CD4-positive, alpha-beta T cell treated with Interferon gamma for 1 hour (primary cell): ENCODE results near the gene HLF.

Experiments used
- DNase-seq: peaks from one replicate; pipeline ENCODE4 v3.0.0-alpha.2; 2020

Gene HLF

DNA sequence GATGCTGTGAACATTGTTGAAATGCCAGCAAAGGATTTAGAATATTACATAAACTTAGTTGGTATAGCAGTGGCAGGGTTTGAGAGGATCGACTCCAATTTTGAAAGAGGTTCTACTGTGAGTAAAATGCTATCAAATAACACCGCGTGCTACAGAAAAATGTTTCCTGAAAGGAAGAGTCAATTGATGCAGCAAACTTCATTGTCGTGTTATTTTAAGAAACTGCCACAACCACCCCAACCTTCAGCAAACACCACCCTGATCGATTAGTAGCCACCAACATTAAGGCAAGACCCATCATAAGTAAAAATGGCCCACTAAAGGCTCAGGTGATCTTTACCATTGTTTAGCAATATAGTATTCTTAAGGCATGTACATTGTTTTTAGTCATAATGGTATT, 27.3 kb downstream of the HLF start:
- DNase-seq: no peak

DNA sequence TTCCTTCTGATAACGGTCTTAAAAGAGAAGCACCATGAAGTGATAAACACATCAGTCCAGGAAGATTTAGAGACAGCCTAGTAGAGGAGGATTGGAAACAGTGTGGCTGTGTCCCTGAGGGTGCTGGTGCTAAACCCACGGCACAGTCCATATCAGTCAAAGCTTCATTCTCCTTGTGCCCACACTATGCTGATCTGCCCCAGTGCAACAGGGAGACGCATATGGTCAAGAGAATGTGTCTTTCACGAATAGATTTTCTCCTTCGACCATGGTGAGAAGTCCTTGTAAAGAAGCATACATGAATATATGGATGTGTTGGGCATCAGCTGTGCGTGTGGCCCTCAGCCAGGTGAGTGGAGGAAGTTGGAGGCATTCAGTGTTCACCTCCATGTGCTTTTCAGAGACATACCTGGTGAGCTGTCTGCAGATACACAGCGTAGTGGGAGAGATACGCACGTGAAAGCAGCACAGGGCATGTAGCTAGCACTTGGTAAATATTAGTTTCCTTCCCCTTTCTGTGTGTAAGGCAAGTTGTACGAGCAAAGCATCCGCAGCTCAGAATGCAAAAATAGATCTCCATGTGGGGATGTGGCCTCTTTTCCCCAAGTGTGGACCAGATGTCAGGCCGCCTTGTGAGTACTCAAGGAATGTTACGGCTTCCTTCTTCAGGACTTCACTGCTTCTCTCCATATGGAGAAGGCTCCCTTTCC, 29.4 kb downstream of the HLF start:
- DNase-seq: no peak

DNA sequence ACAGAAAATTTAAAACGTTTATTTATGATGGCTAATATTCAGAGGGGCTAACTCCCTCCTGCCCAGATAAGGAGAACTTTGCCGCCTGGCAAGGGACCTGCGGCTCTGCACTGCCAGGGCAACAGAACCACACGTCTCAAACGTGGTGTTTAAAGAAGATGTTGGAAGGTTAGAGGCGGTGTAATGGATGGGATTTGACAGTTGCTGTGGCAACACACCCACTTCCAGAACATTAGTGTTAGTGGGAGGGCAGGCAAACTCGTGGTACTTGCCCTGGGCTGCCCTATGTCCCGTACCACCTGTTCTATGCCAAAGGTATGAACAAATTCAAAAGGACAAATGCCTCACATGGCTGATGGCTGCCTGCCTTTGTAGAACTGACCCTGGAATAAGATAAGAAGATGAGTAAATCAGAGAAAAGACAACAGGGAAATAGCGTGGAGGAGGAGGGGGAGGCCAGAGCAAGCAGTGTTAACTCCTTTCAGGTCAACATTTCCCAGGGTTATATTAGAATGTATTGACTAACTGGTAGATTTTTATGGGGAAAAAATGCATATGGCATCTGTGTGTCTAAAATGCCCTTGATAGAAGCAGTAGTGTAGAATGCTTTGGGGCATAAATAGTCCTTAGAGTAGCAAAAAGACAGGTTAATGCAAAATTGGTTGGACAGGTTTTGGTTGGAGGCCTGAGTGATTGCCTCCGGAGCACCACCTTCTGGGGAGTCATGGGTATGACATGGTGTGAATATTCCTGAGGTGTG, 30.8 kb downstream of the HLF start:
- DNase-seq: peak; percentile 39

DNA sequence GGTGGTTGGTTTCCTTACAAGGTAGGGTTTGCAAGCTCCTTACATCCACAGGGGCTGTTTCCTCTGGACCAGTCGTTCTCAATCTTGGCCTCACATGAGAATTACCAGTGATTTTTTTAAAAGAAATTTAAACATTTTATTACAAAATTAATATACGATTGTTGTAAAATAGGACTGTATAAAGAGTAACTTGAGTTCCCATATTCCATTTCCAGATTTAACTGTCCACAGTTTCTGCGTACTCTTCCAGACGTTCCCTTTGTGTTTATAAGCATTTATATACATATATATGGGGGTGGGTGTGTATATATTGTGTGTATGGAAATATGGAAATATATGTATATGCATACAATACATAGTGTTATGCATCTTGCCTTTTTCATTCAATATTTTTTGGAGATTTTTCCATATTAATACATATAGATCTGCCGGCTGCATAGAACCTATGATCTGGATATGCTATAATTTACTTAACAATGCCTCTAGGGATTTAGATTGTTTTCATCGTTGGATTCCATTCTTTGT, 31.5 kb downstream of the HLF start:
- DNase-seq: no peak

DNA sequence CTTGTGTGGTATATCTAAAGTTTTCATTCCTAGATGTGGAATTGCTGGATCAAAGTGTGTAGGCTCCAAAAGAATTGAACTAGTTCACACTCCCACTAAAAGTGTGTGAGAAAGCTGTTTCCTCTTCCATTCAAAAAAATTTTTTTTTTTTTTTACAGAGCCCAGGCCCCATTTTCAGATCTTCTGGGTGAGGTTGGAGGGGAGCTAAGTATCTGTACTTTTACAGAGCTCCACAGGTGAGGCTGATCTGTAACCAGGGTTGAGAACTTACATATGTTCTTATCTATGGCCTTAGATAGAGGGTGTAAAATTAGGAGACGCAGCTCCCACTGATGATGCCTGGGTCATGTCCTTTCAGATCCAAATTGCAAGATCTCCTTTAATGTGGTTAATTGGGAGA, 31.9 kb downstream of the HLF start:
- no peak for DNase-seq

DNA sequence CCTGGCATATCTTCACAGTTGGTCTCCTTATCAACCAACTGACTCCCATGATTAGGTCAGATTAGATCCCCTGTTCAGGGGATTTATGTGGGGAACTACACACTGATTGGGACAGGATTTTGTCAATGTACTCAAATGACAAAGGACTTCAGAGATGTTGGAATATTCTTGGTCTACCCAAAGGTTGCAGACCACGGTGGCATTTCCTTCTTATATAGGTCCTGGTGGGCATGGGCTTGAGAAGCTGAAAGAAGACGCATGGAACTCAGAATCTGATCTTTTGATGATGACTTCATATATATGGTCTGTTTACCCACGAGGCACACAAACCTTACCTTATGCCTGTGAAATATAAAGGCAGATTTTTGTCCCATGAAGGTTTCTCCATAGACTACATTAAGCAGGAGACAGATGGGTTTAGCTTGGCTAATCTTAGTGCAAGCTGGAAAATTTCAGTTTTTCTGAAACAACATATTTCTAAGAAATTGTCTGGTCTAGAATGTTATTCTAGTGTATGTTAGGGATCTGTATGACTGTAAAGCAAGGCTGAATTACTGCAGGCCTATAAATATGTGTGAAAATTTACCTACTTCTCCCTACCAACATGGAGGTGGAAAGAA, 33.5 kb downstream of the HLF start:
- DNase-seq: no peak

DNA sequence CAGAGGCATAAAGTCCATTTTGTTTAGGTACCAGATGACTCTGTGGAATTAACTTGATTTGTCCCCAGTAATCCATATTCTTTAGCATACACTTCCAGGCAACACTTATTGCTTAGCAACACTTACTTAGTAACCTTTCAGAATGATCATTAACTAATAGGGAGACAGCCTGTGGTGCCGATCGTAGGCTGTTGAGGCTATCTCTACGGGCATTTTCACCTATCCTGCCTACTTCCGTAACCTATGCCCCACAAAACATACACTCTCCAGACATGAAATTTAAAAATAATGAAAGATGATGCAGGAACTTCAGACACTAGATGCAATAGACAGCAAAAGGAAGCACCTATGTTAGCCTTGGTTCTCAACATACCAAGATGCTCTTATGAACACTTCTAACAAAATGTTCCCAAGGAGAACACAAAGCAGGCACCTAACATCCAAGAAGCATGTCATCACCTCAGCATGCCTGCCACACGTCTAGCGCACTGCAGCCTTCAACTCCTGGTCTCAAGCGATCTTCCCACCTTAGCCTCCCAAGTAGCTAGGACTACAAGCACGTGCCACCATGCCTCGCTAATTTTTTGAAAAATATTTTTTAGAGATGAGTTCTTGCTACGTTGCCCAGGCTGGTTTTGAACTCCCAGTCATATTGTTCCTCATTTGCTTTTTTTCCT, 34.5 kb downstream of the HLF start:
- no peak for DNase-seq

DNA sequence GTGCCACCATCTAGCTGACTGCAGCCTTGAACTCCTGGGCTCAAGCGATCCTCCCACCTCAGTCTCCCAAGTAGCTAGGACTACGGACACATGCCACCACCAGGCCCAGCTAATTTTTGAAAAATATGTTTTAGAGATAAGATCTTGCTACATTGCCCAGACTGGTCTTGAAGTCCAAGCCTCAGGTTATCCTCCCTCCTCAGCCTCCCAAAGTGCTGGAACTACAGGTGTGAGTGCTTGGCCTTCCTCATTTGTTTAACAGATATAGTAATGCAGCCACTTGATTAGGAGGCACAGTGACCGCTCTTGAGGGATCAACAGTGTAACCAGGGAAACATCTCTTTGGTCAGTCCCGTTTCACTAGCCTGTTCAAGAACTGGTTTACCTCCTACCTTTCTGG, 35.1 kb downstream of the HLF start:
- DNase-seq: no peak

DNA sequence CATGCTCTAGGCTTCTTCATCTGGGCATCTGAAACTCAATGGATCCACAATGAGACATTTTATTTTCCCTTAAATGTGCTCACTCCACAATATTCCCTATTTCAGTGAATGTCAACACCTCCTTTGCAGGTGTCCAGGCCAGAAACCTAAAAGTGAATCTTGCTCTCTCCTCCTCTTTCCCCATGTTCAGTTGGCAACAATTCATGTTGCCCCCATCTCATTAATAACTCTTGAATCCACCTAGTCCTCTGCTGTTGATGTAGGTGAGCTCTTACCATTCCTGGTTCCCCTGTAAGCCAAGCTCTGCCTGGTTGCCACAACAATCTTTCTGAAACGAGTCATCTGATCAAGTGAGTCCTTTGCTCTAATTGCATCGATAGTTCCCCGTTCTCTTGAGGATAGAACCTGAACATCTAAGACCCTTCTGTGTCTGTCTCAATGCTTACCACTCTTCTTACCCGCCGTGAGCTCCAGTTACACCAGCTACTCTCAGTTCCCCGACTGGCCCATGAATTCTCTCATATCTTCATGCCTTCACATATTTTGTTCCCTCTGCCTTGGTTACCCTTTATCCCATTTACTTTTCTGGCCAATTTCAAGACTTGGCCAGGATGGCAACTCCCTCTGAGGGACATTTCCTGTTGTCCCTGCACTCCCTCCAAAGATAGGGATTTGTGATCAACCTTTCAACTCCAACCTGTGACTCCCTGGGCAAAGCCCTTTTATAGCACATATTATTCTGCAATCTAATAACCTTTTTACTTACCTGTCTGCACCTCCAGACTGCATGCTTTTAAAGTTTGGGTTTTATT, 35.9 kb downstream of the HLF start:
- DNase-seq: no peak

DNA sequence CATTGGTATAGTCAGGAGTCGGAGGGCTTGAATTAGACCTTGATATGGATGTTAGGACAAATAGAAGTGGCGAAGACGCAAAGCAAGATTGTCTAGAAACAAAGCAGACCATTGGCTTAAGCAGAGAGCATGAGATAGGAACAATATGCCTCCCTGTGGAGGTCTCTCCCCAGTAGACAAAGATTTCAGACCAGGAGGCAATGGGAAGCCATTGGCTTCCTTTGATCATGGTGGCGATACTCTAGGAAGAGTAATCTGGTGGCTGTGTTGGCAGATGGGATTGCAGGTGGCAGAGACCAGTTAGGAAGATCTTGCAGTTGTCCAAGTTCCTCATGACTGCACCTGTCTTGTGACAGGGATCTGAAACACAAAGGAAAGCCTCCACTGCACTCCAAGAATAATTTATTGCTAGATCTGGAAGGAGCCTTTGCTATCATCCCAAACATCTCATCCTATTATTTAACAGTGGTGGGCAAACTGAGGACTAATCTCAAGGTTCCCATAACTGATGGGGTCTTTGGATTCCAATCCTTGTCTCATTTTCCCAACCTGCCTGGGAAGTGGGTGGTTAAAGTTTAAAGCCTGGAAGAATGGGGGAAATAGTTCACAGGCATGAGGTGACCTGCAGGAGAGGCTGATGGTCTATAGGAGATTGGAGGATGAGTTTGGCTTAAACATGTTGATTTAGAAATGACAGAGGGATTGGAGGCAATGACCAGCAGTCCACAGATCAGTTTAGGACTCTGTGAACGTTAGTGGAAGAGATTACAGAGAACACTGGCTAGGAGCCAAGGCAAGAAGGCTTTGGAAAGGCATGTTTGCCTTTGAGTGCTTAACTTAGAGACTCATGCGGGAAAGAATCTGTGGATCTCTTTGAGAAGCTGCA, 37.0 kb downstream of the HLF start:
- no peak for DNase-seq

DNA sequence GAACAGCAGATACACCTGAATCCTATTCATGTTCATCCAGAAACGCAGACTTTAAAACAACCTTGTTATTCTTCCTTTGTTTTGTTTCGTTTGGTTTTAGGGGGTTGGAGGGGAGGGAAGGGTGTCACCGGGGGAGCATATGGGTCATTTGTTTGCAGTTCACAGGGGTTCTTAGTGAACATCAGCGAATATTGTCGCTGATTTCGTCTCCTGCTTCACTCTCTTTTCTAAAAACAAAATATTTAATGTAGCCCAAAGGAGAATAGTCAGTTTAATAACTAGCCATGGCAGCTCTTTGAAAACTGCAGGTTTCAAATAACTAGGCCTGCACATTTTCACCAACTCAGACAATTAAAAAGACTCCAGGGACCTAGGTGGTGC, 37.6 kb downstream of the HLF start:
- DNase-seq: no peak

DNA sequence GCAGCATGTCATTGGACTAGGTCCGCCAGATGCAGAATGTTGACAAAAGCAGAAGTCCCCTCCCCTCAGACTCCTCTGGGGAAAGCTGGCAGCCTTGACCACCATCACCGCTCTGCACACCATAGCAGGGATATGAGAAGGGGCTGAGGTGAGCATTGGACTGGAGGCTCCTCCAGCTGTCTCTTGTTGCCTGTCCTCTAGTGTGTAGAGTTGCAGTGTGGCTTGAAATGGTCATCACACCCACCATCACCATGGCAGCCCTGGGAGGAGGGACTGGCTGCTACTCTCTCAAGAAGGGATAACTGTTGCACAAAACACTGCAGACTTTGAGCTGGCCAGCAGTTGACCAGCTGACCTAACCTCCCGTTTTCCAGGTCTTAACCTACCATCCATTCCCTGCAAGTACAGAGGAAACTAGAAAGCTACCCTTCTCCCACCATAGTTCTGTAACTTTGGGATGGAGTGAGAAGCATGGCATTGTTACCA, 38.3 kb downstream of the HLF start:
- no peak for DNase-seq

DNA sequence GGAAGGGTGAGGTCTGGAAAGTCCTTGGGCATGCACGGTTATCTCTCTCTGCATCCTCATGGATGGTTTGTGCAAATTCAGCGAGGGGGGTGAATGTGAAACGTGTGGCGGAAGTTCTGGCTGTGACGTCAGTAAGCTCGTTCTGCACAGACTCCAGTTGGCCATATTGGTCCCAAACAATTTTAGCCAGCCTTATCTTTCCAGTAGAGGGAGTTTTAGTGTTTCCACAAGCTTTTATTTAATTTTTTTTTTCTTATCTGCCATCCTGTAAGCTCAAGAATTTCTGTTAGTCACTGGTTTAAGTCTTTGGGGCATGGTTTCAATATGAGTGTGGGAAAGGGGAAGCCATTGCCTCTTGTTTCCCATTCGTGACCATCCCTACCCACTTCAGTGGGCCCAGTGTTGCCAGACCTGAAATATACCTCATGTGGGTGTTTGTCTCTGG, 39.0 kb downstream of the HLF start:
- no peak for DNase-seq

DNA sequence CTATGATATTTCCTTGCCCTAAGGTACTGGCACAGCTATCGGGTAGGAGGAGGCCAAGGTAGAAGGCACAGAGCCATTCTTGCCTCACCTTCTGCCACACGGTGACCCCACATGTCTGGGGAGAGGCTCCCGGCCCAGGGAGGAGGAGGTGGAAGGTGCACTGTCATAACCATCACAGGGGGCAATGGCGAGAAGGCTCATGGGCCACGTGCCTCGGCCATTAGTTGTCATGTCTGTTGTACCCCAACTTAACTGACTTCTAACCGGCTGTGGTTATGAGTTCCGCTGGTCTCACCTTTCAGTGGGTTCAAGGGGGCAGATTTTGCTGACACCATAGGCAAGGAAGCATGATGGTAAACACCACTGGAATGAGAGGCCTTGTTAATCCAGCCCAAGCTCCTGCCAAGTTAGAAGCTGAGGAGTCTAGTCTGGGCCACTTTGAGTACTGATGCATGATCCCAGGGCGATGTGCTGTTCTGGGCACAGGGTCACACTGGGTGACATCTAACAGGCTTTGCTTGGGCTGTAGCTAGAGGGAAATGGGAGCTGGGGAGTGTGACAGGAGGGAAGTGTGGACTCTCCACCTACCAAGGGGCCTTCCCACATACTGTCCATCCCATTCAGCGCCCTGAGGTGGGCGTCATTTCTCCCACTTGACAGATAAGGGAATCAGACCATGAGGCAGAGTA, 39.6 kb downstream of the HLF start:
- DNase-seq: no peak

DNA sequence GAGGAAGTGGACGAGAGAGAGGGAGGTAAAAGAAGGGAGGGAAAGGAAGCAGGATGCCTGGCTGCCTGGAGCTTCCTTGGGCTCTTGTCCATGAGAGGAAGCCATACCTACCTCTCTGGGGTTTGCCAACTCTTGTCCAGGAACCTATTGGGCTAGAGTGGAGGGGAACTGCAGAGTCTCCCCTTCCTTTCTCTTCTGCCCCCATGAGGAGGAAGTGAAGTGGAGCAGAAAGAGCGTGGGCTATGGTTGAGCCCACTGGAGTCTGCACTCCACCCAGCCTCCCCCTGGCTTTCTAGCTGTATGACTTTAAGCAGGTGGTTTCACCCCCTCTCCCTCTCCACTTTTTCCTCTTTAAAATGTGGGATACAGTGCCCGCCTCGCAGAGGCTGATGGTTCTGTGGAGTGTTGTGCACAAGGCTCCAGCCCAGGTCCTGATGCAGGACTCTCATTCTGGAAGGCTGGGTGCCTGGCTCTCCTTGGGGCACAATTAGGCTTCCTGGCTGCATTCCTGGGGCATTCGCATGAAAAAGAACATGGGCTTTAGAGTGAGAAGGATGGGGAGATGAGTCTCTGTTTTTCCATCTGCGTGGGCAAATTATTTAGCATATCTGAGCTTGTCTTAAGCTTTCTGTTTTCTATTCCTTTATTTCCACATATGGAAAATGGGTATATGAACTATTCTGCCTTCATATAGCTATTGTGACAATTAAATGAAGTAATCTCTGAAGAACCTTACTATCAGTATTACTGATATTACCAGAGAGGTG, 40.7 kb downstream of the HLF start:
- no peak for DNase-seq

DNA sequence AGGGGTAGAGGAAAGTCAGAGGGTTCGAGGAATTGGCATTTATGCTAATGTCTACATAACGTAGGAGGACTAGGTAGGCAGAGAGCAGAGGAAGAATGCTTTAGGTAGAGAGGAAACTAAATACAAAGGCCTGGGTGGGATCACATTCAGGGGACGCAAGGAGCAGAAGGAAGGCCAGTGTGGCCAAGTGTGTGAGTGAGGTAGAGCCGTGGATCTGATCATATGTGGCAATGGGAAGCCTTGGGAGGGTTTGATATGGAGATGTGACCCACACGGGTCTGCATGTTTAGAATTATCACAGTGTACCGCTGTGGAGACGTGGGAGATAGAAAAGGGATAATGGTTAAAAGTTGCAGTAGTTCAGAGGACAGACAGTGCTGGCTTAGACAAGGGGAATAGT, 43.1 kb downstream of the HLF start:
- no peak for DNase-seq

DNA sequence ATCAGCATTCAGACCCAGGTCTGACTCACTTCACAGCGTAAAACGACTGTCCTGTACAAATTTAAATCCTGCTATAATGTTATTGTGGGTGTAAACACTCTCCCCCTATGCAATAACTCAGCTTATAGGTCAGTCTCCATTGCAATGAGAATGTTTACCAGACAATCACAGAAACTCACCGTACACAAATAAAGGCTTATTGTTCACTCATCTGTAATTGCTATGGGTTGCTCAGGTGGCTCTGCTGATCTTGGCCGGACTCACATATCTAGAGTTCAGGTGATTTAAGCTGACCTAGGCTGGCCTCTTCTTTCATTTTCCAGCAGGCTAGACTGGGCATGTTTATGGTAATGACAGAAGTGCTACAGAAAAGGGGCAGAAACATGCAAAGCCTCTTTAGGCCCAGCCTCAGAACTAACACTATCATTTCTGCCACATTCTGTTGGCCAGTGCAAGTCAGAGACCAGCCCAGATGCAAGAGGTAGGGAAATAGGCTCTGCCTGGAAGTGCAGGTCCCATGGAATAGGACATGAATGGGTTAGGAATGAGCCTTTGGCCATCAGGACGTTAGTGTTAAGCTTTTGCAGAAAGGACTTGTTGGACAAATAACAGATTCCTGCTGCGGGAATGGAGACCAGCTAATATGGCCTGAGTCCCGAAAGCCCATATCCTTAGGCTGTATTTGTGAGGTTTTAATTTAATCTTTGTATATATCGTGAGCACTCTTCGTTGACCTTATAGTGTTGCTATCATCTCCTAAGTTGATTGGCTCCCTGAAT, 44.0 kb downstream of the HLF start:
- no peak for DNase-seq

DNA sequence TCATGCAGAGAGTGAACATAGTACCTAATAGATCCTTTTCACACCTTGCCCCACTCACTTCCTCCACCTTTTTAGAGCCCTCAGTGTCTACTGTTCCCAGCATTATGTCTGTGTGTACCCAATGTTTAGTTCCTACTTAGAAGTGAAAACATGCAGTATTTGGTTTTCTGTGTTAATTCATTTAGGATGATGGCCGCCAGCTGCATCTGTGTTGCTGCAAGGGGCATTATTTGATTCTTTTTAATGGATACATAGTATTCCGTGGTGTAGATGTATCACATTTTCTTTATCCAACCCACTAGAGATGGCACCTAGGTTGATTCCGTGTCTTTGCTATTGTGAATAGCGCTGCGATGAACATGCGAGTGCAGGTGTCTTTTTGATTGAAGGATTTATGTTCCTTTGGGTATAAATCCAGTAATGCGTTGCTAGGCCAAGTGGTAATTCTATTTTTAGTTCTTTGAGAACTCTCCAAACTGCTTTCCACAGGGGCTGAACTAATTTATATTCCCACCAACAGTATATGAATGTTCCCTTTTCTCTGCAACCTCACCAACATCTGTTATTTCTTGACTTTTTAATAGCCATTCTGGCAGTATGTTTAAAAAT, 47.1 kb downstream of the HLF start:
- no peak for DNase-seq

DNA sequence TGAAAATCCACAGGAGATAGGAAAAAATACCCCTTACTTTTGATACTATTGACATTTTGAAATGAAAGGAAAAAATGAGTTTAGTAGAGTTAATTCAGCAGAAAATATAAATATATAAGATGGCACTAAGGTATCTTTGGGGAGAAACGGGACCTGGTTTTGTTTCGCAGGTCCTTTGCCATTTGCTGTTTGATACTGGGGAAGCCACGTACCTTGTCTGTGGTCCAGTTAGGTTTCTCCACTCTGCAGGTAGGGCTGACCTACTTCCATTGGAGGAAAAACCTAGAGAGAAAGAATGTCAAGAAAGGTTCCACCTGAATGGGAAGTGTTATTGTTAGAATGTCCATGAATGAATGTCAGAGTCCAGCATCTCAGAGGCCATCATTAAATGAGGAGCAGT, 48.1 kb downstream of the HLF start:
- no peak for DNase-seq
